Measurements from ENCODE around the gene CCDC24. TPM values are rescaled to one million over a fixed set of nuclear protein-coding genes. Genes with fewer than 3 reads are reported as not detected.

The CCDC24 gene
- total RNA-seq, 2 experiments from 2014 or later: 1.2 to 2.0 TPM

DNA sequence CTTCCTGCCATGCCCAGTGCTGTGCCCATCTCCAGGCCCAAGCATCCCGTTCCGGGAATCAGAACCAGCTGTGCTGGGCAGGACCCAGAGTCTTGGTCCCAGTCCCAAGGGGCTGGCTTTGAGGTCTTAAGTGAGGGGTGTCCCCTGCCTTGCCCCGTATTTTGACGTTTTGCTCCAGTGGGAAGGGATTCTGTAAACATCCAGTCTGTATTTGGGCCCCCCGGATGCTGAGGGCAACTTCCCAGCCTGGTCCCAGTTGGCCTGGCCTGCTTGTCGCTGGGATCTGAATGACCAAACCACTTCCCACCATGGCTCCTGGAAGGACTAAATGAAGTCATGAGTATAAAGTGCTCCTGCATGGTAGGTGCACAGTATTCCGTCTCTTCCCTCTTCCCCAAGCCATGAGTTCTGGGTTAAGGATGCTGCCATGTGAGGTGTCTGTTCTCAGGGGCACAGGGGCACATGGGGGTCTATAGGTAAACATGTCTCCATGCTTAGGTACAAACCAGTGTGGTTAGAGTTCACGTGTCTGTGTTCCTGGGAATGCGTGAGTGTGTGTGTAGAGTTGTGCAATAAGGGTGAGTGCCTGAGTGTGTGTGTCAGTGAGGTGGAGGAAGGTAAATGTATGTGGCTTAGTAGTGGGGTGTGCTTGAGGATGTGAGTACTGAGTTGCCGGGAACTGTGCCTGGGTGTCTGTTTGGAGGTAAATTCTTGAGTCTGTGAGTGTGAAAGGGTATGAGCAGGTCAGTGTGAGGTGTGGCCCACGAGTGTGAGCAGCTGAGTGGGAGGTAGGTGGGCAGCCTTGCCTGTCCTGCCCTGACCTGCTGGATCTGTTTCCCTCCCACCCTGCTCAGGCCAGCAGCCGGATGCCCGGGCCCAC is 10.9 kb upstream of the CCDC24 start:
- peak overlapping the region; percentile 84 for H3K4me3 Mint-ChIP-seq
- H3K4me1 Mint-ChIP-seq: peaks cover 36% of the 10 kb centered on the region
- DNase-seq (no peak), ATAC-seq (no peak)
- peak overlapping the region; percentile 20 for H3K27ac Mint-ChIP-seq
- intact Hi-C loops (cut with DNase I, micrococcal nuclease): no loop called here
- no peaks in the 10 kb centered on the region for H3K9me3 Mint-ChIP-seq (ENCODE audit: low read depth)
- peaks cover 43% of the 10 kb centered on the region for H3K36me3 Mint-ChIP-seq (ENCODE audit: low read depth)
- peaks cover 5% of the 10 kb centered on the region for H3K27me3 Mint-ChIP-seq
- ChIA-PET POLR2A (no interaction called here), CTCF (no interaction called here)

- H3K4me3 Mint-ChIP-seq: no peak overlapping the region
- H3K27me3 Mint-ChIP-seq: peaks cover 5% of the 10 kb centered on the region
- intact Hi-C loops (cut with DNase I, micrococcal nuclease): no loop called here
- DNase-seq (no peak), ATAC-seq (no peak)
- no peaks in the 10 kb centered on the region for H3K9me3 Mint-ChIP-seq (ENCODE audit: low read depth)
- ChIA-PET POLR2A (no interaction called here), CTCF (no interaction called here)
- peaks cover 31% of the 10 kb centered on the region for H3K4me1 Mint-ChIP-seq
- peaks cover 47% of the 10 kb centered on the region for H3K36me3 Mint-ChIP-seq (ENCODE audit: low read depth)
- no peak overlapping the region for H3K27ac Mint-ChIP-seq
Measured at GRCh38 chr1:43981135-43981491, 10.3 kb upstream of the CCDC24 start.

DNA sequence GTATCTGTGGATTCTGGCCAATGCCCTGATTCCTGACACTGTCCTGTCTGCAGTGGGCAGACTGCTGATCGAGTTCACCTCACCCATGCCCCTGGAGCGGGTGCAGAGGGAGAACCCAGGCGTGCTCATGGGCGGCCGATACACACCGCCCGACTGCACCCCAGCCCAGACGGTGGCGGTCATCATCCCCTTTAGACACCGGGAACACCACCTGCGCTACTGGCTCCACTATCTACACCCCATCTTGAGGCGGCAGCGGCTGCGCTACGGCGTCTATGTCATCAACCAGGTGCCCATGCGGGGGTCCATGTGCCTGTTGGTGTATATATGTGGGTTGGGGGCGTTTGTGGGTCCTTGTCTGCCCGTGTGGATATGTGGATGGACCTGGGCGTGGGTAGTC is 9.8 kb upstream of the CCDC24 start:
- ATAC-seq: no peak
- Mint-ChIP-seq H3K9me3 (ENCODE audit: low read depth) (no peaks in the 10 kb centered on the region), H3K4me1 (peaks cover 26% of the 10 kb centered on the region), H3K27me3 (peaks cover 5% of the 10 kb centered on the region), H3K4me3 (no peak overlapping the region), H3K36me3 (ENCODE audit: low read depth) (peaks cover 42% of the 10 kb centered on the region), H3K27ac (no peak overlapping the region)
- POLR2A ChIA-PET: no interaction called here
- intact Hi-C loops (cut with DNase I, micrococcal nuclease): no loop called here
- CTCF ChIA-PET: no interaction called here
- no peak for DNase-seq

- no peak for DNase-seq
- POLR2A ChIA-PET: no interaction called here
- ATAC-seq: no peak
- H3K4me1 Mint-ChIP-seq: peaks cover 20% of the 10 kb centered on the region
- H3K27ac Mint-ChIP-seq: no peak overlapping the region
- no peaks in the 10 kb centered on the region for H3K9me3 Mint-ChIP-seq (ENCODE audit: low read depth)
- no peak overlapping the region for H3K4me3 Mint-ChIP-seq
- H3K36me3 Mint-ChIP-seq (ENCODE audit: low read depth): peaks cover 36% of the 10 kb centered on the region
- peaks cover 5% of the 10 kb centered on the region for H3K27me3 Mint-ChIP-seq
- intact Hi-C loops (cut with DNase I, micrococcal nuclease): no loop called here
- CTCF ChIA-PET: no interaction called here
Measured at GRCh38 chr1:43982241-43982640, 9.2 kb upstream of the CCDC24 start.

DNA sequence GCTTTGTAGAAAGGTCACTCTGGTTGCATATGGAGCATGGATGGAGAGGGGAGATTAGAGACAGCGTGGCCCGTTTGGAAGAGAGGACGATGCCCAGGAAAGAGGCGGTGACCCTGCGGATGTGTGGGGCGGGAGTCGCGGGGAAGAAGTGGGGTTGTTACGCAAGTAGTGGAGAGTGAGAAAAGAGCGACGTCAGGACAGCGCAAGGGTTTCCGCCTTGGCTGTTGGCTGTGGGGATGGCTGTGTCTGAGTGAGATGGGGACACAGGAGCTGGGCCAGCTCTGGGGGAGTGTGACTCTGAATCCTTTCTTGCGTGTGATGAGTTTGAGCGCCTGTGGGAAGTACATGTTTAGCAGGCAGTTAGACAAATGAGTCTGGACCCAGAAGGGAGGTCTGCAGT is 8.6 kb upstream of the CCDC24 start:
- intact Hi-C loops (cut with DNase I, micrococcal nuclease): no loop called here
- peaks cover 15% of the 10 kb centered on the region for H3K4me1 Mint-ChIP-seq
- POLR2A ChIA-PET: no interaction called here
- peaks cover 5% of the 10 kb centered on the region for H3K27me3 Mint-ChIP-seq
- no peak overlapping the region for H3K27ac Mint-ChIP-seq
- no peak overlapping the region for H3K4me3 Mint-ChIP-seq
- DNase-seq (no peak), ATAC-seq (no peak)
- no peaks in the 10 kb centered on the region for H3K9me3 Mint-ChIP-seq (ENCODE audit: low read depth)
- peaks cover 30% of the 10 kb centered on the region for H3K36me3 Mint-ChIP-seq (ENCODE audit: low read depth)
- CTCF ChIA-PET: no interaction called here

- DNase-seq: no peak
- H3K36me3 Mint-ChIP-seq (ENCODE audit: low read depth): peaks cover 24% of the 10 kb centered on the region
- H3K27ac Mint-ChIP-seq: no peak overlapping the region
- intact Hi-C loops (cut with DNase I, micrococcal nuclease): no loop called here
- POLR2A ChIA-PET: no interaction called here
- CTCF ChIA-PET: interaction anchor here (0.5 kb wide), 1 partner anchor 182 kb away, joined by 4 read pairs; no protein-coding TSS in a partner anchor
- no peak for ATAC-seq
- no peak overlapping the region for H3K4me3 Mint-ChIP-seq
- H3K9me3 Mint-ChIP-seq (ENCODE audit: low read depth): no peaks in the 10 kb centered on the region
- peaks cover 5% of the 10 kb centered on the region for H3K27me3 Mint-ChIP-seq
- peaks cover 10% of the 10 kb centered on the region for H3K4me1 Mint-ChIP-seq
Measured at GRCh38 chr1:43983253-43983899, 8.0 kb upstream of the CCDC24 start.

DNA sequence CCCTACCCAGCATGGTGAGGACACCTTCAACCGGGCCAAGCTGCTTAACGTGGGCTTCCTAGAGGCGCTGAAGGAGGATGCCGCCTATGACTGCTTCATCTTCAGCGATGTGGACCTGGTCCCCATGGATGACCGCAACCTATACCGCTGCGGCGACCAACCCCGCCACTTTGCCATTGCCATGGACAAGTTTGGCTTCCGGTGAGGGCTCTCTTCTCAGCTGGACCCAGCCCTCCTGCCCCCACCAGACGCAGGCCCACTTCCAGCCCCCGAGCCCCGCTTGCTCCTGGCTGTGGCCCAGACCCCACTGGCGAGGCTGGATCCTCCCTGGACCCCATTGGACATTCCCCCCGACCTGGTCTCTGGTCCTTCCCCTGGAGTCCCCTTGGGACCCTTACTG is 6.5 kb upstream of the CCDC24 start:
- Mint-ChIP-seq H3K27ac (no peak overlapping the region), H3K27me3 (peaks cover 4% of the 10 kb centered on the region), H3K4me1 (peaks cover 6% of the 10 kb centered on the region), H3K4me3 (no peak overlapping the region), H3K36me3 (ENCODE audit: low read depth) (peaks cover 18% of the 10 kb centered on the region), H3K9me3 (ENCODE audit: low read depth) (no peaks in the 10 kb centered on the region)
- ChIA-PET CTCF (interaction anchor here (0.7 kb wide), 1 partner anchor 1609 kb away, joined by 3 read pairs; no protein-coding TSS in a partner anchor), POLR2A (no interaction called here)
- DNase-seq: no peak
- intact Hi-C loops (cut with DNase I, micrococcal nuclease): no loop called here
- ATAC-seq: no peak

- Mint-ChIP-seq H3K27ac (no peak overlapping the region), H3K9me3 (ENCODE audit: low read depth) (no peaks in the 10 kb centered on the region), H3K36me3 (ENCODE audit: low read depth) (peaks cover 13% of the 10 kb centered on the region), H3K4me3 (no peak overlapping the region), H3K4me1 (peaks cover 3% of the 10 kb centered on the region), H3K27me3 (no peaks in the 10 kb centered on the region)
- CTCF ChIA-PET: no interaction called here
- intact Hi-C loops (cut with DNase I, micrococcal nuclease): no loop called here
- no peak for ATAC-seq
- POLR2A ChIA-PET: no interaction called here
- DNase-seq: no peak
Measured at GRCh38 chr1:43985984-43986595, 5.3 kb upstream of the CCDC24 start.

DNA sequence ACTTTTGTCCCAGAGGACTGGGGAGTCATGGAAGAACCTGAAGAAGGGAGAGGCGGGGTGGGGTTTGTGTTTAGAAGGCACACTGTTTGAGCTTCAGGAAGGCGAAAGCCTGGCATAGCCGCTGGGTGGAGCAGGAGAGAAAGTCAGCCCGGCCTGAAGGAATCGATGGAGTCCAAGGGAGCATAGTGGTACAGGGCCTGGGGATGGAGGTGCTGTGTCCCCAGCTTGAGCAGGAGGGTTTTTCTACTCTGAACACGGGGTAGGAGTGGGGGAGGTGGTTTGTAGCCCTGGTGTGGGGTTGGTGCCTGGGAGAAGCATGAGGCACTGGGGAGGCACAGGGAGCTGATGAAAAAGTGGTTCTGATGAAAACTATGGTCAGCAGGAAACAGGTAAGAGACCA is 4.7 kb upstream of the CCDC24 start:
- peaks cover 13% of the 10 kb centered on the region for H3K36me3 Mint-ChIP-seq (ENCODE audit: low read depth)

DNA sequence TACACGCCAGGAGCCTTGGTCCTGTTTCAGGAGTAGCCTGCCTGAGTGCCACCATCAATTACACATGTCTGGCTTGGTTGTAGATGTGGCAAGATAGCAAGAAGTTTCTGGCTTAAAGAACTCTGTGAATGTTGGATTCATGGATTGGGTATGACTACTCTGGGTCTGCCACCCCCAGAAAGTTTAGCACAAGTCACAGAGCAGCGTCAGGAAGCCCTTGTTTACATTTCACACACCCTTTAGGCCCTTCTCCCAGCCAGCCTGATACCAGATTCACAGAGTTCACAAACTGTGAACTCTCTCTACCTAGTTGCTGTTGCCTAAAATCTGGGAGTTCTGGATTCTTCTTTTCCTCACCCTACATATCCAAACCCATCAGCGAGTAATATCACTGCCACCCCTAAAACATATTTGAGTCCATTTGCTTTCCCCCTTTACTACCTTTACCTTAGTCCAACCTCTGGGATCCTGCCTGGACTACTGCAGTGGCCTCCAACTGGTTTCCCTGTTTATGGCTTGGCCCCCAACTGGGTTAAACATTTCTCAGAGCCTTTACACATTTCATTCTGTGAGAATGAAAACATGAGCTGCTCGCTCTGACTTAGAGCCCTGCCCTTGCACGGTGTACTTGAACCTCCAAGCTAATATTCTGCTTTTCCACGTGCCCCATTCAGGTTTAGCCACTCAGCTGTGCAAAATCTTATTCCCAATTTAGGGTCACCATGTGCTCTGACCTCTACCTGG is 4.1 kb upstream of the CCDC24 start:
- Mint-ChIP-seq H3K9me3 (ENCODE audit: low read depth) (no peaks in the 10 kb centered on the region), H3K27me3 (no peaks in the 10 kb centered on the region), H3K36me3 (ENCODE audit: low read depth) (peaks cover 13% of the 10 kb centered on the region), H3K4me3 (no peak overlapping the region), H3K4me1 (peaks cover 8% of the 10 kb centered on the region), H3K27ac (no peak overlapping the region)
- POLR2A ChIA-PET: no interaction called here
- CTCF ChIA-PET: interaction anchor here (0.6 kb wide), 1 partner anchor 337 kb away, joined by 3 read pairs; no protein-coding TSS in a partner anchor
- no peak for ATAC-seq
- intact Hi-C loops (cut with DNase I, micrococcal nuclease): no loop called here
- DNase-seq: no peak

More for the DNA sequence above, 4.7 kb upstream of the CCDC24 start:
- ATAC-seq (no peak), DNase-seq (no peak)
- H3K27me3 Mint-ChIP-seq: no peaks in the 10 kb centered on the region
- H3K4me1 Mint-ChIP-seq: peaks cover 3% of the 10 kb centered on the region
- POLR2A ChIA-PET: no interaction called here
- no peak overlapping the region for H3K4me3 Mint-ChIP-seq
- CTCF ChIA-PET: interaction anchor here (0.6 kb wide), 1 partner anchor 336 kb away, joined by 3 read pairs; no protein-coding TSS in a partner anchor
- no peak overlapping the region for H3K27ac Mint-ChIP-seq
- H3K9me3 Mint-ChIP-seq (ENCODE audit: low read depth): no peaks in the 10 kb centered on the region
- intact Hi-C loops (cut with DNase I, micrococcal nuclease): no loop called here
